Common myeloid progenitor, CD34-positive (primary cell): ENCODE data around the gene EDC4.

Experiments used
- CTCF ChIA-PET: fragments of 350-600 bp; sonication (Branson Sonifier 250); formaldehyde crosslinking; loops from one replicate; lab custom pipeline; 2021; ENCODE audit warnings: antibody characterized with exemption; lab: Charles Lee
- POLR2A ChIA-PET: fragments of 350-600 bp; sonication (Branson Sonifier 250); formaldehyde crosslinking; loops from one replicate; lab custom pipeline; 2021; ENCODE audit warnings: antibody characterized with exemption; lab: Charles Lee
- DNase-seq, 3 donors: peaks; one replicate each; pipeline versions ENCODE4 v3.0.0 to v3.0.0-alpha.2; 2013
- H3K27ac ChIP-seq, 2 experiments: 1 replicate in 1 of 2; 2 replicates in 1 of 2; pipeline ENCODE4 v1.7.0; 2013; ENCODE audit warnings: inconsistent platforms in 2 of 2, low read length in 2 of 2, mild to moderate bottlenecking in 2 of 2, low read depth in 1 of 2, moderate library complexity in 1 of 2; ENCODE audit not compliant: severe bottlenecking in 2 of 2, insufficient read depth in 1 of 2, poor library complexity in 1 of 2
- H3K27me3 ChIP-seq, 5 experiments: replicated peaks in 2 of 5; 1 replicate in 3 of 5; 2 replicates in 2 of 5; pipeline versions ENCODE4 v1.6.1 to v1.7.0; 2013; ENCODE audit warnings: low read length in 4 of 5, mild to moderate bottlenecking in 2 of 5, moderate library complexity in 2 of 5, inconsistent platforms in 1 of 5; ENCODE audit not compliant: insufficient read depth in 5 of 5, control insufficient read depth in 4 of 5
- H3K36me3 ChIP-seq, 4 experiments: 1 replicate in 2 of 4; 2 replicates in 2 of 4; pipeline versions ENCODE4 v1.6.1 to v1.7.0; 2013; ENCODE audit warnings: low read length in 3 of 4, control low read depth in 1 of 4, mild to moderate bottlenecking in 1 of 4; ENCODE audit not compliant: control insufficient read depth in 4 of 4, insufficient read depth in 4 of 4
- H3K4me1 ChIP-seq, 4 experiments: 1 replicate in 3 of 4; 2 replicates in 1 of 4; pipeline versions ENCODE4 v1.6.1 to v1.7.1; 2013; ENCODE audit warnings: low read length in 3 of 4, mild to moderate bottlenecking in 3 of 4, control low read depth in 1 of 4, inconsistent platforms in 1 of 4, moderate library complexity in 1 of 4; ENCODE audit not compliant: control insufficient read depth in 4 of 4, insufficient read depth in 4 of 4; ENCODE audit errors: control extremely low read depth in 1 of 4
- H3K4me3 ChIP-seq, 7 experiments: 1 replicate in 4 of 7; 2 replicates in 3 of 7; pipeline versions ENCODE4 v1.5.1 to v1.7.0; 2013; ENCODE audit warnings: mild to moderate bottlenecking in 7 of 7, low read length in 6 of 7, moderate library complexity in 6 of 7, inconsistent platforms in 2 of 7, low read depth in 2 of 7, control low read depth in 1 of 7; ENCODE audit not compliant: insufficient read depth in 4 of 7, control insufficient read depth in 1 of 7; ENCODE audit errors: extremely low read depth in 1 of 7
- H3K9me3 ChIP-seq, 5 experiments: 1 replicate in 4 of 5; 2 replicates in 1 of 5; pipeline versions ENCODE4 v1.6.1 to v1.7.1; 2013; ENCODE audit warnings: low read length in 4 of 5, mild to moderate bottlenecking in 2 of 5, inconsistent platforms in 1 of 5, low read depth in 1 of 5, moderate library complexity in 1 of 5; ENCODE audit not compliant: control insufficient read depth in 4 of 5, insufficient read depth in 2 of 5; ENCODE audit errors: control extremely low read depth in 1 of 5
- WGBS: methylation state at CpG from one replicate; pipeline ENCODE4 v1.1.5; 2013; ENCODE audit not compliant: insufficient coverage; 5-methylcytosine and 5-hydroxymethylcytosine counted together

EDC4 gene

GRCh38 chr16:67865318-67865717, 7.5 kb upstream of the EDC4 start:
- Histone ChIP-seq H3K9me3 (no peaks in the 10 kb centered on the region), H3K27me3 (no peaks in the 10 kb centered on the region), H3K36me3 (peaks cover 10 to 74% (median 38%) of the 10 kb centered on the region in 4 experiments), H3K4me3 (no peak overlapping the region), H3K27ac (no peak overlapping the region), H3K4me1 (no peaks in the 10 kb centered on the region)
- DNase-seq = peak; percentile 47 to 73 (median 69)
- 100% methylated on average over 2 of the region's 2 CpGs for WGBS
- ChIA-PET CTCF (interaction anchor here (0.6 to 18.2 kb wide), 17 partner anchors 12 to 344 kb away, joined by 3 to 155 read pairs (median 4); partner anchors contain the start of genes CENPT, NUTF2 and TSNAXIP1), POLR2A (interaction anchor here (0.6 kb wide), 1 partner anchor 193 kb away, joined by 3 read pairs; no protein-coding TSS in a partner anchor)

GRCh38 chr16:67868290-67868689, 4.6 kb upstream of the EDC4 start:
- Histone ChIP-seq H3K27me3 (no peaks in the 10 kb centered on the region), H3K36me3 (peaks cover 2 to 62% (median 34%) of the 10 kb centered on the region in 4 experiments), H3K4me3 (no peak overlapping the region), H3K4me1 (peaks cover 0 to 19% (median 8%) of the 10 kb centered on the region in 4 experiments), H3K9me3 (no peaks in the 10 kb centered on the region), H3K27ac (peak overlapping the region in 1 of 2 experiments; percentile 8)
- CTCF ChIA-PET = interaction anchor here (0.9 to 18.2 kb wide), 8 partner anchors 11 to 347 kb away, joined by 3 to 155 read pairs (median 5); partner anchors contain the start of genes CENPT and NUTF2
- no peak for DNase-seq
- POLR2A ChIA-PET = no interaction called here
- 98% methylated on average over 6 of the region's 6 CpGs for WGBS

- Histone ChIP-seq H3K9me3 (no peaks in the 10 kb centered on the region), H3K4me1 (peaks cover 7 to 32% (median 22%) of the 10 kb centered on the region in 4 experiments), H3K4me3 (no peak overlapping the region), H3K27ac (no peak overlapping the region), H3K27me3 (no peaks in the 10 kb centered on the region), H3K36me3 (peaks cover 2 to 58% (median 33%) of the 10 kb centered on the region in 4 experiments)
- WGBS = 95% methylated on average over 7 of the region's 7 CpGs
- ChIA-PET CTCF (interaction anchor here (0.7 to 18.2 kb wide), 8 partner anchors 10 to 202 kb away, joined by 3 to 155 read pairs (median 4); partner anchors contain the start of genes CENPT and NUTF2), POLR2A (no interaction called here)
- no peak for DNase-seq
Measured at GRCh38 chr16:67869653-67870052, 3.2 kb upstream of the EDC4 start.

GRCh38 chr16:67871256-67871655, 1.6 kb upstream of the EDC4 start:
- no peaks in the 10 kb centered on the region for H3K9me3 ChIP-seq
- H3K4me3 ChIP-seq = no peak overlapping the region
- POLR2A ChIA-PET = no interaction called here

GRCh38 chr16:67872131-67872630, 671 bp upstream of the EDC4 start:
- H3K27me3 ChIP-seq = no peaks in the 10 kb centered on the region
- H3K27ac ChIP-seq = peak overlapping the region; percentile 56 to 91
- CTCF ChIA-PET = interaction anchor here (0.8 to 18.2 kb wide), 6 partner anchors 8 to 57 kb away, joined by 3 to 155 read pairs (median 4); partner anchors contain the start of genes CENPT and NUTF2
- no peaks in the 10 kb centered on the region for H3K9me3 ChIP-seq
- peaks cover 9 to 61% (median 35%) of the 10 kb centered on the region in 4 experiments for H3K36me3 ChIP-seq
- peak overlapping the region in 6 of 7 experiments; percentile 83 to 98 (median 90) for H3K4me3 ChIP-seq
- WGBS = 11% methylated on average over 1 of the region's 2 CpGs
- DNase-seq = peak in 1 of 3 donors; percentile 12
- peaks cover 7 to 33% (median 27%) of the 10 kb centered on the region in 4 experiments for H3K4me1 ChIP-seq
- POLR2A ChIA-PET = no interaction called here

More at GRCh38 chr16:67871256-67871655, 1.6 kb upstream of the EDC4 start:
- Histone ChIP-seq H3K36me3 (peaks cover 2 to 57% (median 30%) of the 10 kb centered on the region in 4 experiments), H3K4me1 (peaks cover 7 to 33% (median 27%) of the 10 kb centered on the region in 4 experiments), H3K27me3 (no peaks in the 10 kb centered on the region), H3K27ac (no peak overlapping the region)
- CTCF ChIA-PET = interaction anchor here (0.8 to 18.2 kb wide), 9 partner anchors 9 to 66 kb away, joined by 3 to 155 read pairs (median 4); partner anchors contain the start of genes CENPT and NUTF2
- no peak for DNase-seq
- WGBS = 100% methylated on average over 3 of the region's 3 CpGs

GRCh38 chr16:67873435-67874370, 851 bp downstream of the EDC4 start:
- WGBS = 15% methylated on average over 17 of the region's 23 CpGs
- POLR2A ChIA-PET = interaction anchor here (0.6 kb wide), 1 partner anchor 37 kb away, joined by 3 read pairs; no protein-coding TSS in a partner anchor
- Histone ChIP-seq H3K4me1 (peaks cover 7 to 33% (median 27%) of the 10 kb centered on the region in 4 experiments), H3K36me3 (peaks cover 13 to 61% (median 42%) of the 10 kb centered on the region in 4 experiments), H3K27ac (peak overlapping the region; percentile 84 to 91), H3K9me3 (no peaks in the 10 kb centered on the region), H3K4me3 (peak overlapping the region; percentile 83 to 98 (median 91)), H3K27me3 (no peaks in the 10 kb centered on the region)
- CTCF ChIA-PET = interaction anchor here (0.6 to 20.3 kb wide), 11 partner anchors 8 to 210 kb away, joined by 3 to 359 read pairs (median 4); partner anchors contain the start of genes CTRL, NRN1L and PSMB10
- no peak for DNase-seq
